GM18870 (cell line): ENCODE measurements around the gene PRR11.
"Not testable (repeated sequence)": the region's sequence is repeated elsewhere in the genome, so short reads cannot be mapped to it uniquely, and the experiment has no call there.

ENCODE experiments used
- ATAC-seq: cut with Tn5 transposase; IDR thresholded peaks from one replicate; pipeline ENCODE4 v1.9.1; 2021; ENCODE audit warnings: moderate library complexity; ENCODE audit not compliant: unreplicated experiment

Gene PRR11

GRCh38 chr17:59155439-59156177, at the start of gene PRR11:
Gene PRR11 (plus strand): TSS chr17:59155746. CDS start chr17:59169753, 14,007 bp downstream.
- peak; percentile 86 for ATAC-seq

DNA sequence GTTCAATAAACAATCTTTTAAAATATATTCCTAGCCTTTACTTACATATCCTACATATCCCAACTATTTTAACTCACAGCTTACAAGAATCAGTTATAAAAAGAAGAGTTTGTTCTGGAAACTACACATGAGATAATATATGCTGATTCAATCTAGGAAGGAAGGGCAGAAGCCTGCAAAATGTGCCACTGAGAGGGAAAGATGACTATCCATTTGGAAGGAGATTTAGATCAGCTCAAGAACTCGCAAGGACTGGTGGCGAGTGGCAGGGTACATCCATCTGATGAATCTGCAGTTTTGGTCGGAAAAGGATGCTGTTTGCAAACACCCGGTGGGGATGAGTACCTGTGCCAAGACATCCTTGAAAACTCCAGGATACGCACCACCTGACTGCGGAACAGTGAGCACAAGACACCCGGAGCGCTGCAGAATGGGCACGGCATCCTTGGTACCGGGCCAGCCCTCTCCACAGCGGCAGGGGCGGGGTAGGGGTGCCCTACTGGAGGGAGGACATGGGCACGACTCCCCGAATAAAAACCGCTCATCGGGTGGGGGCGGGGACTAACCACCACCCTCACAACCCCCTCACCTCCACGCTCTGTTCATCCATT, 49.6 kb upstream of the PRR11 start:
- ATAC-seq, result peak; percentile 13

GRCh38 chr17:59106463-59107305, 48.9 kb upstream of the PRR11 start, which contains the start of gene TRIM37:
Gene TRIM37 (minus strand): TSS chr17:59106880. CDS start chr17:59106461, 419 bp downstream.
- ATAC-seq, result peak; percentile 81

DNA sequence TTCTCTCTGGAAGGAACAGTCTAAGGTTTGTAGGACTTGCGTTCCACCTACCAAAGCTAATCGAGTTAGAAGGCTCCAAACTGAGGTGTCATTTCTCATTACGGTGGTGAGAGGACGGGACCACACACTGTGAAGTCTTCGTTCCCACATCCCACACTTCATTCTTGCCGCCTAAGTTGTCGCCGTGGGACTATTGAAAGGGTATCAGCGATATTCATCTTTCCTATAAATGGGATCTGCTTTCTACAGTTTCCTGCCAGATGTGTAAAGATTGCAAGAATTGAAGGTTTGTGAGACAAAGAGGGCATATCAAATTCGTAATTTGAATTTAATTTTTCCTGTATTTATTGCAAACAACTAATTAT, 48.3 kb upstream of the PRR11 start:
- no peak for ATAC-seq

DNA sequence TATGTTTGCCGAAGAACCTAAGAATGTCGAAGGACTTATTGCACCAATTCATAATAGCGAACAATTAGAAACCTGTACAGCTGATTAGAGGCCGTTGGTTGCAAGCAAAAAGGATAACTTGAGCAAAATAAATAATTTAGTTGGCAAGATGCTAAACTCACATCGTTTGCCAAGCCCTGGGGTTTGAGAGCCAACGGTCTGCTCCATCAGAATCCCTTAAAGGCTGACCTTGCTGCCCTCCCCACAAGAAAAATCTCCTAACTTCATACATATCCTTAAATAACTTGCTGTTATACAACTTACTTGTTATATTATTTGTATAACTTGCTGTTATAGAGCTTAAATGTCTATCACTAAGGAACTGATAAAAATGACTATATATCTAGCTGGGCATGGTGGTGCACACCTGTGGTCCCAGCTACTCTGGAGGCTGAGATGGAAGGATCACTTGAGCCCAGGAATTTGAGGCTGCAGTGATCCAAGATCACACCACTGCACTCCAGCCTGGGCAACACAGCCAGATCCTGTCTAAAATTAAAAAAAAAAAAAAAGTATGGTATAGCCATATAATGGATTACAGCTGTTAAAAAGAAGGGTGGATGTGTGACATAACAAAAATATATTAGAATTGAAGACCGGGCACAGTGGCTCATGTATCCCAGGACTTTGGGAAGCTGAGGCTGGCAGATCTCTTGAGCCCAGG, 47.0 kb upstream of the PRR11 start:
- no peak for ATAC-seq

DNA sequence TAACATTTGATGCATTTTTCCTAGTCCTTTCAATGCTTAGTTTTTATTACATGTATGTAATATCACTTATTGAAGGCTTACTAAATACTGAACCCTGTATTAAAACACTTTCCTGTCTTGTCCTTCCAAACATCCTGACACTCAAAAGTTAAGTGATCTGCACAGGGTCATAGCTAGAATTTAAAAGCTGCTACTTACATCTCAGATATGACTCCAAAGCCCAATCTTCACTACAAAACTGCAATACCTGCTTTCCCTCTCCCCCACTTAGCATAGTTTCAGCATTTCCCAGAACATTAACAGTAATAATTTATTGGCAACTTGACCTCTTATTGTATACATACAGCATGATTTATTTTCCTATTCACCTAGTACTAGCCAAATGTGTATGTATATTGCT, 44.6 kb upstream of the PRR11 start:
- ATAC-seq, result no peak

- no peak for ATAC-seq
Observed at GRCh38 chr17:59111539-59111938, 44.0 kb upstream of the PRR11 start.

GRCh38 chr17:59115474-59115873, 40.1 kb upstream of the PRR11 start:
- no peak for ATAC-seq

GRCh38 chr17:59121901-59122480, 33.6 kb upstream of the PRR11 start:
- ATAC-seq, result no peak

- no peak for ATAC-seq
Observed at GRCh38 chr17:59124665-59125064, 30.9 kb upstream of the PRR11 start.

DNA sequence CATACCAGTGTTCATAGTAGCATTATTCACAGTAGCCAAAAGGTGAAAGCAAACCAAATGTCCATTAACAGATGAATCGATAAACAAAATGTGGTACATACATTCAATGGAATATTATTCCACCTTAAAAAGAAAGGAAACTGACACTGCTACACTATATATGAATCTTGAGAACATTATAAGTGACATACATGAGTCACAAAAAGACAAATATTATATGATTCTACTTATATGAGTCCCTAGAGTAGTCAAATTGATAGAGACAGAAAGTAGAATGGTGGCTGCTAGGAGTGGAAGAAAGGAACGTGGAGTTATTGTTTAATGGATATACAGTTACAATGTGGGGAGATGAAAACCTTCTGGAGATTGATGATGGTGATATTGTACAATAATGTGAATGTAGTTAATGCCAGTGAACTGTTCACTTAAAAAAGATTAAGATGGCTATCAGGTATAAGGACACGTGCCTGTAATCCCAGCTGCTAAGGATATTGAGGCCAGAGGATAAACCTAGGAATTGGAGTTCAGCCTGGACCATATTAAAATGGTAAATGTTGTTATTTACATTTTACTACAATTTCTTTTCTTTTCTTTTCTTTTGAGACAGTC, 28.6 kb upstream of the PRR11 start:
- no peak for ATAC-seq

DNA sequence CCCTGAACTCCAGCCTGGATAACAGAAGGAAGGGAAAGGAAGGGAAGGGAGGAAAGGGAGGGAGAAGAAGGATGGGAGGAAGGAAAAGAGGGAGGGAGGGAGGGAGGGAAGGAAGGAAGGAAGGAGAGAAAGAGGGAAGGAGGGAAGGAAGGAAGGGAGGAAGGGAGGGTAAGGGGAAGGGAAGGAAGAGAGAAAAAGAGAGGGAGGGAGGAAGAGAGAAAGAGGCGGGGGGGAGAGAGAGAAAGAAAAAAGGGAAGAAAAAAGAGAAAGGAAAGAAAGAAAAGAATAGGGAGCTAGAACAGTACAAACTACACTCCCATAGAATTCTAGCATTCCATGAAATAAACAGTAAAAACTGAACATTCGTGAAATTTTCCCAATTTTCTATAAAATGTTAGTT, 25.7 kb upstream of the PRR11 start:
- ATAC-seq, result no peak

DNA sequence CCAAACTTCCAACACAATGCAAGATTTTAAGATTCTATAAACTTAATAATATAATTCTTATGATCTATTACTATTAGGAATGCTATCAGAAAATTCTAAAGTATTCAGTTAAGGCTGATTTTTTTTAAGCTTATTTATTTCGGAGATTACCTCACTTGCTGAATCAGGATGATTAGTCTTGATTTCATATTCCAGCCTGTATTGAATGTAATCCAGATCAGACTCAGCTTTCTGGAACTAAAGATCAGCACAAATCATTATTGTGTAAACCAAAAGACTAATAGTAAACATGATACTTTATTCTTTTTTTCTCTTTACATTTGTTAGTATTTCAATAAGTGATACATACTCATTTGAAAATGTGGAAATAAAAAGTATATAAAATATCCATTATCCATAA, 24.4 kb upstream of the PRR11 start:
- no peak for ATAC-seq

GRCh38 chr17:59138339-59138738, 17.2 kb upstream of the PRR11 start:
- ATAC-seq, result not testable (repeated sequence)

GRCh38 chr17:59139939-59140338, 15.6 kb upstream of the PRR11 start:
- ATAC-seq, result no peak

DNA sequence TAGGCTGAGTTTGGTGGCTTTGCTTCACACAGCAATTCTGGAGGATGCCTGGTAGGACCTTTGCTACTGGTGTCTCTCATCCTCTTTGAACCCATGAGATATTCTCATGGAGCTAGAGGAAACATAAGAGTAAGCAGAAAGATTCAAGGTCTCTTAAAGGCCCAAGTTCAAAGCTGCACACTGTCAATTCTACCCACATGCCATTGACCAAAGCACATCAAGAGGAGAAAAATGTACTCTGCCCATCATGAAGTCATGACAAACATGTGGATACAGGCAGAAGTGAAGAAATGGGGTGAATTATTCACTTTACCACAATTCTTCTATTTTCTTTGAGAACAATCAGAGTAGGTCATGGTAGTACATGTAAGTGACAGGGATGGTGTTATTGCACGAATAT, 13.7 kb upstream of the PRR11 start:
- no peak for ATAC-seq

- no peak for ATAC-seq
Observed at GRCh38 chr17:59145571-59146096, 9.9 kb upstream of the PRR11 start.

- ATAC-seq, result no peak
Observed at GRCh38 chr17:59149051-59149450, 6.5 kb upstream of the PRR11 start.

- no peak for ATAC-seq
Observed at GRCh38 chr17:59149841-59150511, 5.6 kb upstream of the PRR11 start.

GRCh38 chr17:59151006-59151405, 4.5 kb upstream of the PRR11 start:
- no peak for ATAC-seq
